Ectodermal cell (in vitro differentiated cells): ENCODE results near the gene IMMT.

Experiments used
- H3K27ac ChIP-seq: 2 replicates; pipeline ENCODE4 v1.7.0; 2013; ENCODE audit warnings: mild to moderate bottlenecking, low read depth, low read length; ENCODE audit not compliant: insufficient read depth, poor library complexity, severe bottlenecking
- H3K27me3 ChIP-seq: 2 replicates; pipeline ENCODE4 v1.7.0; 2013; ENCODE audit warnings: mild to moderate bottlenecking, low read length; ENCODE audit not compliant: insufficient read depth, control insufficient read depth, poor library complexity, severe bottlenecking
- H3K36me3 ChIP-seq: one replicate; pipeline ENCODE4 v1.7.0; 2013; ENCODE audit warnings: low read length; ENCODE audit not compliant: control insufficient read depth, insufficient read depth
- H3K4me1 ChIP-seq: one replicate; pipeline ENCODE4 v1.7.0; 2013; ENCODE audit warnings: low read length; ENCODE audit not compliant: control insufficient read depth, insufficient read depth
- H3K4me3 ChIP-seq: 2 replicates; pipeline ENCODE4 v1.7.0; 2013; ENCODE audit warnings: low read depth, low read length, control low read depth; ENCODE audit not compliant: insufficient read depth
- H3K9me3 ChIP-seq: 2 replicates; pipeline ENCODE4 v1.7.0; 2013; ENCODE audit warnings: mild to moderate bottlenecking, low read length, moderate library complexity; ENCODE audit not compliant: control insufficient read depth
- whole genome bisulfite sequencing, 2 experiments: methylation state at CpG; one replicate each; pipeline ENCODE4 v1.1.7; 2013; ENCODE audit warnings: missing lambda C conversion rate in 2 of 2; 5-methylcytosine and 5-hydroxymethylcytosine counted together

Gene IMMT

DNA sequence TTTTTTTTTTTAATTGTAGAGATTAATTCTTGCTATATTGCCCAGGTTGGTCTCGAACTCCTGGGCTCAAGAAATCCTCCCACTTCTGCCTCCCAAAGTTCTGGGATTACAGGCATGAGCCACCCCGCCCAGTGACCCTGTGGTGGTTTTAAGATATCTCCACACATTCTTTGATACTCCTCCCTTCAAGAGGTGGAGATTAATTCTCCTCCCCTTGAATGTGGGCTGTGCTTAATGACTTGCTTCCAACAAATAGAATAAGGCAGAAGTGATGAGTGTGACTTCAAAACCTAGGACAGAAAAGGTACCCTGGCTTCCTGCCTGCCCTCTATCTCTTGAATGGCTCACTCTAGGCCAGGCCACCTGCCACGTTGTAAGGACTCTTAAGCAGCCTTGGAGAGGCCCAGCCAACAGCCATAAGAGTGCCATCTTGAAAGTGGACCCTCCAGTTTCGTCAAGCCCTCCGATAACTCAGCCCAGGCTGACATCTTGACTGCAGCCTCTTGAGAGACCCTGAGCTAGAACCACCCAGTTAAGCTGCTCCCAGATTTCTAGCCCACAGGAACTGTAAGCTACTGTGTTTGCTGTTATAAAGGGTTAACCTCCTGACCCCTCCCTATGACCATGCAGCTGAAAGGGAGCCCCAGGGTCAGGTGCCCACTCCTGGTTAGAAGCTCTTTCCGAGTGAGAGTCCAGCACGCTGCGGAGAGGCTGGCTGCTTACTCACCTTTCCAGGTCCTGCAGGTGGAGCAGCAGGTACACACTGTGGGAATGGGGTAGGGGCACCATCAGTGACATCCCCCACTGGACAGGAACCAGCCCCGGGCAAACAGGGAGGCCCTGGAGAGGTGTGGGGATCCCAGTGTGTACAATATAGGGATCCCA lies 31.6 kb upstream of the IMMT start:
- Histone ChIP-seq H3K36me3 (no peaks in the 10 kb centered on the region), H3K27me3 (no peaks in the 10 kb centered on the region), H3K27ac (no peak overlapping the region), H3K4me3 (no peak overlapping the region), H3K9me3 (no peaks in the 10 kb centered on the region), H3K4me1 (peaks cover 14% of the 10 kb centered on the region)
- WGBS, 2 experiments, result 89 to 93% methylated on average over 9 of the region's 9 CpGs

- Histone ChIP-seq H3K27me3 (no peaks in the 10 kb centered on the region), H3K4me3 (no peak overlapping the region), H3K9me3 (no peaks in the 10 kb centered on the region), H3K36me3 (no peaks in the 10 kb centered on the region), H3K27ac (no peak overlapping the region), H3K4me1 (peaks cover 19% of the 10 kb centered on the region)
- 97% methylated on average over 4 of the region's 4 CpGs for WGBS, 2 experiments
These were observed 30.8 kb upstream of the IMMT start for GRCh38 chr2:86226070-86226469.

- 91 to 92% methylated on average over 6 of the region's 6 CpGs for WGBS, 2 experiments
- H3K27ac ChIP-seq, result no peak overlapping the region
- H3K36me3 ChIP-seq, result no peaks in the 10 kb centered on the region
- H3K4me1 ChIP-seq, result peaks cover 19% of the 10 kb centered on the region
- no peaks in the 10 kb centered on the region for H3K27me3 ChIP-seq
- H3K4me3 ChIP-seq, result no peak overlapping the region
- no peaks in the 10 kb centered on the region for H3K9me3 ChIP-seq
These were observed 30.3 kb upstream of the IMMT start for GRCh38 chr2:86225581-86225980.

DNA sequence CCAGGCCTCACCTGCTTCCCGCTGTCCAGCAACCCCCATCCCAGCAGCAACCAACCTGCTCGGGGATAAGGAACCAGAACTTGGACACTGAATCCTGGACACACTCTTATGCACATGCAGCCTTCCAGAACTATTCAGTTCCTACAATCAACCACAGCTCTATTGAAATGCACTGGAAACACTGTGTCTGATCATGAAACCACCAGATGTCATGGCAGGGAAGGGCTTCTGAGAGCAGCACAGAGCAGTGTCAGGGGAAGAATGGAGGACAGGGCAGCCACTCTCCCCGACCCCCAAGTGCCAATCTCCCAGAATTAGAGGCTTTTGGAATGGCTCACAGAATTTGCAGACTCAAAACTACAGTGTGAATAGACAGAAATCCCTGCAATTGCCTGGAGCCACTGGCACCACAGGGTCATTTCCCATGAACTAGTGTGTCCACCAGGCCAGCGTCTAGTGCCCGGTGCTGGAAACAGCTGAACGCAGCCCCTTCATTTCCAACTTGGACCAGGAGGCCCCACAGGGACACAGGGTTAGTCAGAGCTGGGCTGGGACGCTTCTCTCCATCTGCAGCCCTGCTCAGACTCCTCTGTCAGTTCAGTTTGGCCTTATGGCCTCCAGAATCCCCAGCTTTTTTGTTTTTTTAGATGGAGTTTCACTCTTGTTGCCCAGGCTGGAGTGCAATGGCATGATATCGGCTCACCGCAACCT lies 29.5 kb upstream of the IMMT start:
- Histone ChIP-seq H3K9me3 (no peaks in the 10 kb centered on the region), H3K27me3 (no peaks in the 10 kb centered on the region), H3K27ac (no peak overlapping the region), H3K4me3 (no peak overlapping the region), H3K36me3 (no peaks in the 10 kb centered on the region), H3K4me1 (peaks cover 19% of the 10 kb centered on the region)
- 94 to 95% methylated on average over 9 of the region's 9 CpGs for WGBS, 2 experiments

DNA sequence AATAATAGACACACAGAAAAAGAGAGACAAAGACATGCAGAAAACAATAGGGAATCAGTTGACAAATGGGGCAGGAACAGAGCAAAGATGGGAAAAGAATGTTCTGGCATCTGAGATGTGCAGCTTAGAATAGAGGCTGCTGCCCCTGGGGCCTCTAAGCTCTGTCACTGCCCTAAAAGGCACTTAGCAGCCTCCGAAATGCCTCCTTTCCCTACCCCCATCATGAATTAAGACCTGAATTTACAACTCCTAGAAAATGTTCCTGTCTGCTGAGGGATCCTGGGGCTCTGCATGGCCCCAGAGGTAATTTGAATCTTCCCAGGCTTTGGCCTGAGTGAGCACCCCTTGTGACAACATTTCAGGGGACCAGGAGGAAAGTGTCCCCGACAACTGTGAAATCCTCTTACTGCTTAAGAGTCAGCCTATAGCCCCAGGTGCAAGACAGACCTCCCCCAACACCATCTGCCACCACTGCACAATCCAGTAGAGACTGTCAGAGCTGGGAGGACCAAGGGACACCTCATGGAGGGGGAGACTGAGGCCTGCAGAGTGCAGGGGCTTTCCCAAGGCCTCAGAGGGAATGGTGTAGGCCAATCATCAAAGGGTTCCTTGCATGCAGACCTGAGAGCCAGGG lies 28.8 kb upstream of the IMMT start:
- 79 to 82% methylated on average over 2 of the region's 2 CpGs for WGBS, 2 experiments
- Histone ChIP-seq H3K36me3 (no peaks in the 10 kb centered on the region), H3K9me3 (no peaks in the 10 kb centered on the region), H3K4me1 (peaks cover 19% of the 10 kb centered on the region), H3K27ac (no peak overlapping the region), H3K4me3 (no peak overlapping the region), H3K27me3 (no peaks in the 10 kb centered on the region)

DNA sequence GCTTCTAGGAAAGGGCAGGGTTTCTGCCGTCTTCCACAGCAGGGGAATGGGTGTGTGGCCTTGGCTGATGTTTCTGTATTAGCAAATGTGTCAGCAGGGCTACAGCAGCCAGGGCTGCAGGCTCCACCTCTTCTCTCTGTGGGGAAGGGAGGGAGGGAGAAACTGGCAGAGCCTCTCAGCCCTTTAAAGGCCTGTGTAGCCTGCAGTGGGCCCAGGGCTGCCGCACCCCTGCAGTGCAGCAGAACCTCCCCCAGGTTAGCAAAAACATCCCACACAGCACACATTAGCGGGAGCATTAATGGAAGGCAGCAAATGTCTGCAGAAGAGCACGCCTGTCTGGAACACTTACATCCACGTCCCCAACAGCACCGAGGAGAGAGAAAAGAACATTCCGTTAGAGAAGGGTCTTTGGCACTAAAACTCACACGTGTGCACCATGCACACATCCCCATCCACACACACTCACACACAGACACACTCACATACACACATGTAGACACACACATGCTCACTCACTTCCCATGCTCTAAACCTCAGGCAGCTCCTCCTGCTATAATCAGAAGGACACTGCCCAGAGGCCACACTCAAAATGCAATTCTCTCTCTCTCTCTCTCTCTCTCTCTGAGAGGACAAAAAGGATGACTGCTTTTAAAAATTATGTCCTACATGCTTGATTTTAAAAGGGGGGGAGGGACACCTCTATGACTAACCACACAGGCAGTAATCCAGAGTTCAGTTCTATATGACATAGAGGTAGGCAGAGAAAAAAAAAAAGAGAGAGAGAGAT lies 28.1 kb upstream of the IMMT start:
- H3K27me3 ChIP-seq, result no peaks in the 10 kb centered on the region
- 63 to 67% methylated on average over 7 of the region's 8 CpGs for WGBS, 2 experiments
- H3K9me3 ChIP-seq, result no peaks in the 10 kb centered on the region
- H3K4me1 ChIP-seq, result peaks cover 19% of the 10 kb centered on the region
- no peak overlapping the region for H3K4me3 ChIP-seq
- H3K27ac ChIP-seq, result no peak overlapping the region
- H3K36me3 ChIP-seq, result no peaks in the 10 kb centered on the region

DNA sequence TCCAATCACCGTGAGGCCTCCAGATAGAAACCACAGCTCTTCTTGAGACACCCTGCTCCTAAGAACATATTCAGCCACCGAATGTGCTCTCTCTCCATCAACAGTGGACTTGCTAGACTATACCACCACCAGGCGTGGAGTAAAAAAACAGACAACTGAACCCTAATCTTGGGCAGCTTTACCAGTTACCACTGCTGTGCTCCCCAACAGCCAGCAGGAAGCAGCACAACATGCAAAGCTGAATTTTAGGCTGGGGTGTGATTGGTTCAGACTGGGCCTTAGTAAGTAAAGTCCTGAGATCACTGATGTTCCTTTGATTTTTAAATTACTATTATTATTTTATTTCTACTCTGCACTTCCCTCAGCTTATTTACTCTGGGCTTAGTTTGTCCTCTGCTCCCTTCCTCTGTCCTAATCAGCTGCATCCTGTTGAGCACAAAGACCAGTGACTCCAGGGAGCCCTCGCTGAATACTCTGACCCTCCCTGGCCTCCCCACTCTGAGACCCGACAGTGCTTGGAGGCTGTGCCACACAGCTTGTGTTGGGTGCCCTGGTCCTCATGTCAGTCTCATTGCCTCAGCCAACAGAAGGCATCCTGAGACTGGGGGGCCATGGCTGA lies 25.9 kb upstream of the IMMT start:
- H3K27me3 ChIP-seq, result no peaks in the 10 kb centered on the region
- H3K4me1 ChIP-seq, result peaks cover 19% of the 10 kb centered on the region
- H3K27ac ChIP-seq, result no peak overlapping the region
- no peaks in the 10 kb centered on the region for H3K36me3 ChIP-seq
- no peaks in the 10 kb centered on the region for H3K9me3 ChIP-seq
- 51 to 54% methylated on average over 5 of the region's 5 CpGs for WGBS, 2 experiments
- no peak overlapping the region for H3K4me3 ChIP-seq

DNA sequence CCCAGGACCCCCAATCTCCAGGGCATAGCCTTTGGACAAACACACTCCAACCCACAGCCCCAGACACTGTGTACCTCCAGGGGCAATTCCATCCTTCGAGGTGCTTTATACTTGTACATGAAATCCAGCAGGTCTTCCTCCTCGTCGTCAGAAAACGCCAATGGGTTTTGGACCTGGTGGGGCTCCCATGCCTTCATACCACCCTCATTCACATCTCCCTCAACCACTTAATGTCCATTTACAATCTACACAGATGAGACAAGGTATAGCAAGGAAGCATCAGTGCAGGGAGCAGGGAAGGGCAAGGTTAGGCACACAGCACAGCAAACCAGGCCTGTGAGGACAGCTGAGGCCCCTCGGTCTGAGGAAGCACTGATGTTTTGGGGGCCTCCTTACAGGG lies 24.6 kb upstream of the IMMT start:
- Histone ChIP-seq H3K27ac (no peak overlapping the region), H3K27me3 (no peaks in the 10 kb centered on the region), H3K36me3 (no peaks in the 10 kb centered on the region), H3K4me1 (peaks cover 19% of the 10 kb centered on the region), H3K4me3 (no peak overlapping the region), H3K9me3 (no peaks in the 10 kb centered on the region)
- 74 to 86% methylated on average over 4 to 5 of the region's 5 CpGs for WGBS, 2 experiments

DNA sequence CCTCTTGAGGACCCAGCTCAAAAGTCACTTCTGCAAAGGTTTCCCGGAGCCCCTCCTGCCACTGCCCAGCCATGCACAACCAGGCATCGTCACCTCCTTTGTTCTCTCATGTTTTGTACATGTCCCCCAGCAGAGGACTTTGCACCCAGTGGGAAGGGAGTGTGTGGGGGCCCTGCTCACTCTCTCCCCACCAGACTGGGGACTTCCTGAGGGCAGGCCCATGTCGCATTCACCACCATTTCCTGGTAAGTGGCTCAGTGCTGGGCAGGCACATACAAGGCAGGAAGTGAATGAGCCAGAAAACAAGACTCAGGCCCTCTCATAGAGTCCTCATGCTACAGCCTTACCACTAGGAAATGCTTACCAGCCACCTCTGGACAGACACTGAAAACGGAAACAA lies 22.9 kb upstream of the IMMT start:
- H3K27ac ChIP-seq, result no peak overlapping the region
- H3K4me3 ChIP-seq, result no peak overlapping the region
- no peaks in the 10 kb centered on the region for H3K36me3 ChIP-seq
- WGBS, 2 experiments, result 94 to 95% methylated on average over 4 of the region's 4 CpGs
- H3K27me3 ChIP-seq, result no peaks in the 10 kb centered on the region
- peaks cover 9% of the 10 kb centered on the region for H3K4me1 ChIP-seq
- no peaks in the 10 kb centered on the region for H3K9me3 ChIP-seq
